ENCODE results near the gene HIBADH. TPM values are rescaled to one million over a fixed set of nuclear protein-coding genes. Genes with fewer than 3 reads are reported as not detected.

Gene HIBADH
- total RNA-seq, 1 donor from 2014 or later, result 41.9 TPM

DNA sequence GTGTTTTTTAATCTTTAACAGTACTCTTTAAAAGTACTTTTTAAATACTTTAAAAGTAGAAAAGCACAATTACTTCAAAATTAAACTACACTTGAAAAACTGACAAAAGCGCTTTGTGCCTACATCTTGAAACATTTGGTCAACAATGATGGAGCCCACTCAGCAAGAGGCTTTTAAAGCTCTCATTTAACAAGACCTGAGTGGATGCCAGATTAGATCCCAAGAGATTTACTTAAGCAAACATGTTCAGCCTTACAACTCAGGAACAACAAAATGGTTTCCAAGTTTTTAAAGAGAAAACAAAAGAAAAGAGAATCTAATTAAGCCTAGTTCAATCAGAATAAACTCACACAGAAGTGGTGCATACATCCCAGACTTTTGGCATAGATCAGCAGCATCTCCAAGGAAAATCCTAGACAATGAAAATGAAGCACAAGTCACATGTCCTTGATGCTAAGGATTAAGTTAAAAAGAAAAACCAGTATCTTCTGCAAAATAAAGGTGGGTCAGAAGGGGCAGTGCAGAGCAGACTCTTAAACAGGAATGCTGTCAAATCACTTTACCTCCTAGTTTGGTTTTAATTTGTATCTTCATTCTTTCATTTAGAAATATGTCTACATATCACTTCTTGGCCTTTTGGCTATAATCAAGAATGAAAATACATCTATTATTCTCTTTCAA lies 26.2 kb downstream of the HIBADH start:
- DNase-seq (ENCODE audit: low read depth, low spot score), result no peak

DNA sequence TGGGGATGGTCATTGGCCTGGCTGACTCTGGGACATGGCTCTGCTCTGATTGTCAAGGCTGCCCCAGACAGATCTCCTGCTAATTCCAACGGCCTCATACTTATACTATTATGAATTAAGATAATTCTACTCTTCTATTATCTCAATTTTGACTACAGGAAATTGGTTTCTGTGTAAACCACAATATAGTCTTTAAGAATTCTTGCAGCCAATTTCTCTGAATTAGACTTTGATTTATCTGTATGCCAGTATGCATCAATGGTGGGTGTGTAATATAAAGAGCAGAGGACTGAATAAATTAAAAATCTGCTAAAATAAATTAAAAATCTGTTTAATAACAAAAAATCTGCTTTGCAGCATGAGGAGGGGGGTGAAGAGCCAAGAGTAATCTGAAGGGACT lies 27.0 kb downstream of the HIBADH start:
- no peak for DNase-seq (ENCODE audit: low read depth, low spot score)

DNA sequence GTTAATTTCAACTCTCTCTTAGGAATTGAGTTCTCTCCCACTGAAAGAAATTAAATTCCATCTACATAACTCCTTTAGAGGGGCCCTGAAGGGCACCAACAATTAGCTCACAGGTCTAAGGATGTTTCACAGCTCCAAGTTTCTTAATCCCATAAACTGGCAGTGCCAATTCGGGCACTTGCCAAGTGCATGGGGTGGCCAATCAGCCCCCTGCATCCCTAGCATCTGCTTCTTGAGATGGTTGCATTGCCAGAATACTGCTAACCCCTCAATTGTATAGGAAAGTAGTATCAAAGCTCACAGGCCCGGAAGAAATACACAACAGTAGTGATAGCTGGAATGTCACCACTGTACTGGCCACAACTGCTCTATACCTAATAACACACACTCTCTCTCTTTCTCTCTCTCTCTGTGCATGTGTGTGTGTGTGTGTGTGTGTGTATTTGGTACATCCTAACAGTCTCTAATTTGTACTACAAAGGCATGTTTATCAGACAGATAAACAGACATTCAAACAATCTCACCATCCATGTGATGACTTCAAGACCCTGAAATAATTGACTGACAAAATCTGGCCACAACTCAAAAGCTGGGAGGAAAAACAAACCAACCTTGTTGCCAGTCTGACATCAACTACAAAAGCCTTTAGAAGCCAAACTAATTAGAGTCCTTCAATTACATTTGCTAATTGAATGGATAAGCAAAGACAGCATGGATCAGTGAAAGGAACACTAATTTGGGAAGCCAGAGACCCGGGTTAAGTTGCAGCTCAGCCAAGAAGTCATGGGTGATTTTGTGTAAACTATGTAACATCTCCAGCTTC lies 27.8 kb downstream of the HIBADH start:
- DNase-seq (ENCODE audit: low read depth, low spot score), result no peak

DNA sequence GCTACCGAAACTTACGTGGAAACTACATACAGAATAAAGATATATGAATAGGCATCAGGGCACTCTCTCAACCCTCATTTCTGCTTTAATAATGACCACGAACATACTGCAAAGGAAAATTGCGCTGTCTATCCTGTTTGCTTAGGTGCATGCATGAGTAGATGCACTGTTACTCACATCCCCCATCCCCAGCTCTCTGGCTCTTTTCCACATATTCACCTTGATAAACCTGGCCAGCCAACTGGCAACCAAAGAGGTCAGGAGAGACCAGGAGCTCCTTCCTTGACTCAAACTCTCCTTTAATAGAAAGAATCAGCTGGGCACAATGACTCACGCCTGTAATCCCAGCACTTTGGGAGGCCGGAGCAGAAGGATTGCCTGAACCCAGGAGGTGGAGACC lies 29.6 kb downstream of the HIBADH start:
- DNase-seq (ENCODE audit: low read depth, low spot score), result no peak

DNA sequence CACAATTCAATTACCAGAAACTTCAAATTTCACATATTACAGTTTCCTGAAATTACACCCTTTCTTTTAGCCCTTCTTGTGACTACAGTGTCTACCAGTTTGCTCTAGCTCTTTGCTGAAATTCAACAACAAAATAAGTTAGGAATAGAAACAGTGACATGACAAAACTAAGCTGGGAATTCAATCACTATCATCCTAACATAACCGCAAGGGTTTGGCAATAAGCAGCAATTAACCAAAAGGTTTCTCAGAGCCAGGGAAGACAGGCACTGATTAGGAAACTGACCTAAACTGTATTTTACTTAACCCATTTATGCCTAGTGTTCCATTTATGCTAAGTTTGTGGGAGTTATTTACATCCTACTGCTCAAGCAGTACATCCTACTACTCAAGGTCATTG lies 31.3 kb downstream of the HIBADH start:
- no peak for DNase-seq (ENCODE audit: low read depth, low spot score)

DNA sequence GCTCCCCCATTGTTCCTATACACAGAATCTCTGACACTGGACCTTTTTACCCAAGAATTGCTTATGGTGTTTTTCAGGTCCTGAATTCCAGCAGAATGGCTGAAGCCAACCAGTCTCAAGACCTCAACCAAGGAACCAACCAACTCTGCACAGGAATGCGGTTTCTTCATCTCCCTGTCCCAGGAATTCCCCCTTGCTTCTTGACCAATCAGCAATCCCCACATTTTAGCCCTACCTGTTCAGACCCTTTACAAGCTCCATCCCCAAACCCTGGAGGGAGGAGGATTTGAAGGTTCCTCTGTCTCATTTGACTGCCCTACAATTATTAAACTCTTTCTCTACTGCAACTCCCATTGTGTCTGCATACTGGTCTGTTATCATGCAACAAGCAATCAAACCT lies 35.5 kb downstream of the HIBADH start:
- DNase-seq (ENCODE audit: low read depth, low spot score), result no peak

DNA sequence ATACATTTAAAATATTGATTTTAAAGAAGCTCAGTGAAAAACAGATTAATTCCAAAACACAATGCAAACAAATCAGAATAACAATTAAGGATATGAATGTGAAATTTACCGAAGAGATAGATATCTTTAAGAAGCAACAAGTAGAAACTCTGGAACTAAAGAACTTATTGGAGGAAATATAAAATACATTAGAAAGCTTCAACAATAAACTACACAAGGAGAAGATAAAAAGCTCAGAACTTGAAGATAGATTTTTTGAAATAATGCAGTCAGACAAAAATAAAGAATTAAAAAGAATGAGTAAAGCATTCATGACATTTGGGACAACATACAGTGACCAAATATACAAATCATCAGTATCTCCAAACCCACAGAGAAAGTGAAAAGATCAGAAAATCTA lies 43.2 kb downstream of the HIBADH start:
- DNase-seq (ENCODE audit: low read depth, low spot score), result no peak

GRCh38 chr7:27617651-27618381 lies 44.9 kb downstream of the HIBADH start:
- no peak for DNase-seq (ENCODE audit: low read depth, low spot score)

DNA sequence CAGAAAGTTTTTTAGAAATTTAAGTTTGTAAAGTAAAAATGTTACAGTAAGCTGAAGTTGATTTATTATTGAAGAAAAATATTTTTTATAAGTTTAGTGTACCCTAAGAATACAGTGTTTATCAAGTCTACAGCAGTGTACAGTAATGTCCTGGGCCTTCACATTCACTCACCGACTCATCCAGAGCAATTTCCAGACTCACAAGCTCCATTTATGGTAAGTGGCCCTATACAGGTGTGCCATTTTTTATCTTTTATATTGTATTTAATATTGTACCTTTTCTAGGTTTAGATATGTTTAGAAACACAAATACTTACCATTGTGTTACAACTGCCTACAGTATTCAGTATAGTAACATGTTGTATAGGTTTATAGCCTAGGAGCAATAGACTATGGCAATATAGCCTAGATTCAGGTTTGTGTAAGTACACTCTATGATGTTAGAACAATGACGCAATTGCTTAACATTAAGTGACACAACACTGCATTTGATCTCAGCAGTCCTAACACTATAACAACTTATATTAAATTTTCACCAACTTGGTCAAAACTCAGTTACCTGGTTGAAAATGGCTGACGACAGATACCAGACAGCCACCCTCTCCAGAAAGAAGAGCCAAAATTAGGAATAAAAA lies 45.7 kb downstream of the HIBADH start:
- no peak for DNase-seq (ENCODE audit: low read depth, low spot score)

- DNase-seq (ENCODE audit: low read depth, low spot score), result no peak
These were observed 46.5 kb downstream of the HIBADH start for GRCh38 chr7:27616186-27616491.

- DNase-seq (ENCODE audit: low read depth, low spot score), result no peak
These were observed 47.1 kb downstream of the HIBADH start for GRCh38 chr7:27615420-27616185.

DNA sequence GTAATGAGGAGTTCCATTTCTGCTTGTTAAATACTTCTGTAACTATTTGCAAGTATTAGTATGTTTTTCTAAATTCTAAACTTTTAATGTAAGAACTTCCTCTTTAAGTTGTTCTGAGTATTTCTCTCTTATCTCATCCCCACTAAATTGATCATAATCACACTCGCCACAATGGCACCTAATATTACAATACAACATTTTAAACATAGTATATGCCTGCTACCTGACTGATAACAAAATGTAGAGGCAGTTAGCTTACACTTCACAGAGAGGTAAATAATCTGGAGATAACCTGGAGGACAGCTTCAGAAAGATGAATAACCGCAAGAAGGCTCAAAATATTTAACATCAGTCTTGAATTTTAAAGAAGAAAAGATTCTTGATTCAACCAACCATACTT lies 48.6 kb downstream of the HIBADH start:
- DNase-seq (ENCODE audit: low read depth, low spot score), result no peak

GRCh38 chr7:27611059-27611458 lies 51.6 kb downstream of the HIBADH start:
- DNase-seq (ENCODE audit: low read depth, low spot score), result no peak

DNA sequence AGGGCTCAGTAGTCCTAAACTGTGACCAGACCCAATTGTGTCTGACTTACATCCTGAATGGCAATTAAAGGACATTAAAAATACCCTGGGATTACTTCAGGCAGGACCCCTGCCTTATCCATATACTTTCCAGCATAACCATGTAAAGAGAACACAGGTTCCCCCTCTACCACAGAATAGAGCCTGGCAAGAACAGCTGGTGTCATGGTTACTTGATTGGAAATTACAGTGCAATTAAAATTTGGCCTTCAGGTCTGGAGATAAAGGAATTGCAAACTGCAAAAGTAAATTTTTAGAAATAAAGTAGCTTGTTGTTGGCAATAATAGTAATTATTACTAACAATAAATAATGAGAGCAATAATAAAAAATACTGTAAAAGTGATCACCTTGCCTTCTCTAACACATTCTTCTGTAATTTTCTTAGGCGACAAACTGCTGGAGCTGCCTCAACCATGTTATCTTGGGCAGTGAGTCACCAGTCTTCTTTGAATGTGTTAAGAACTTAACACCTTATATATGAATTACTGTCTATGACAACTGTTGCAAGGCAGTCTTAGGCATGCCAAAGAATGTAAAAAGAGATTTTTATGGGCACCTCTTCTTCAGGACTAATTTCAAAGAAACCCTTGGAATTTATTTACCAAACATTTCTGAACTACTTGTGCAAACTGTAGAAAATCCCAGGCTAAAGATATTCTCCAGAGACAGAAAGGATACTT lies 53.7 kb downstream of the HIBADH start:
- DNase-seq (ENCODE audit: low read depth, low spot score), result no peak

DNA sequence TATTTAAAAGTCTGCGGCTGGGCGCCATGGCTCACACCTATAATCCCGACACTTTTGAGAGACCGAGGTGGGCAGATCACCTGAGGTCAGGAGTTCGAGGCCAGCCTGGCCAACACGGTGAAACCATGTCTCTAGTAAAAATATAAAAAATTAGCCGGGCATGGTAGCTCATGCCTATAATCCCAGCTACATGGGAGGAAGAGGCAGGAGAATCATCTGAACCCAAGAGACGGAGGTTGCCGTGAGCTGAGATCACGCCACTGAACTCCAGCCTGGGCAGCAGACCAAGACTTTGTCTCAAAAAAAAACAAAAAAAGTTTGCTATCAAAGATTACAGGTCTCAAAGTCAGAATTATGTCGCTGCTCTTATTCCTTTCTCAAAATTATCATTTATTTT lies 55.5 kb downstream of the HIBADH start:
- no peak for DNase-seq (ENCODE audit: low read depth, low spot score)

- peak; percentile 49 for DNase-seq (ENCODE audit: low read depth, low spot score)
These were observed 56.1 kb downstream of the HIBADH start for GRCh38 chr7:27606270-27607209.

DNA sequence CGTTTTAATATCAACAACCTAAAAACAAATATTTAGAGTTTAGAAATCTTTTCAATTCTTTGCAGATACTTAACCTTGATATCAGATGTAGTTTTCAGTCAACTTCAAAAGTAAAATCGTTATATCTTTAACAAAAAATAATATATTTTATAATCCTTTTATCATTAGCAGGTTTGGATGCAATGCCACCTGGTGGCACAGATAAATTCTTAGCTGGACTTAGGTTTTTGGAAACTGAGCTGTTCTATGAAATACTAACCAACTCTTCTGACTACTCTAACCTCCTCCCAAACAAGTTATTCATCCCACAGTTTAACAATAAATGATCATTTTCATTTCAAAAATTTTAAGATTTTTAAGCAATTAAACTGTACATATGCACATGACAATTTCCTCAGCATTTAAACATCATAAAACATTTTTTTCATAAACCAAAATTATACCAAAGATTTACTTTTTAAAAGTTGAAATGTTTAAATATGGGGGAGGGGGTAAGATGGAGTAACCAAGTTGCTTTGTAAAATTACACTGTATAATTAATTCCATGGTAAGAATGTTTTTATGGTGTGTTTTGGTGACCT lies 56.9 kb downstream of the HIBADH start:
- DNase-seq (ENCODE audit: low read depth, low spot score), result peak; percentile 8

- DNase-seq (ENCODE audit: low read depth, low spot score), result no peak
These were observed 57.4 kb downstream of the HIBADH start for GRCh38 chr7:27605283-27605682.

GRCh38 chr7:27603813-27604212 lies 58.9 kb downstream of the HIBADH start:
- no peak for DNase-seq (ENCODE audit: low read depth, low spot score)
